Measurements from ENCODE around the gene MED16. TPM values are rescaled to one million over a fixed set of nuclear protein-coding genes. Genes with fewer than 3 reads are reported as not detected.

MED16 gene
- total and polyA plus RNA-seq, 2 of the 13 experiments (the other 11 are each of a cell fraction or from before 2014, with no cell fraction given) = 13.3 to 14.8 TPM

GRCh38 chr19:917323-918151, 24.6 kb upstream of the MED16 start, which contains the start of gene KISS1R (continued):
- TF ChIP-seq RNF219 (CRISPR knock-in tag; IDR thresholded peaks at IDR 0.05) (no peak; the same call in 1 of the 2 replicates), CC2D1A (CRISPR knock-in tag; IDR thresholded peaks at IDR 0.05) (no peak), ZHX2 (IDR thresholded peaks at IDR 0.05; ENCODE audit: low read depth) (peak; percentile 69), ZHX2 (CRISPR knock-in tag; IDR thresholded peaks at IDR 0.05; ENCODE audit: borderline replicate concordance) (0 out of 2 replicates have a peak, but pooled peaks have one; percentile 53), ZNF281 (CRISPR knock-in tag; IDR thresholded peaks at IDR 0.05; ENCODE audit: borderline replicate concordance) (no peak; the same call in 1 of the 2 replicates), ZNF598 (CRISPR knock-in tag; IDR thresholded peaks at IDR 0.05; ENCODE audit: borderline replicate concordance) (0 out of 2 replicates have a peak, but pooled peaks have one; percentile 31), BCL6 (CRISPR knock-in tag; IDR thresholded peaks at IDR 0.05) (no peak), ZNF562 (CRISPR knock-in tag; IDR thresholded peaks at IDR 0.05; ENCODE audit: borderline replicate concordance) (no peak), ZNF329 (CRISPR knock-in tag; IDR thresholded peaks at IDR 0.05; ENCODE audit: low read depth) (peak; percentile 89), ETV5 (CRISPR knock-in tag; IDR thresholded peaks at IDR 0.05; ENCODE audit: borderline replicate concordance) (peak; percentile 42)
- TF ChIP-seq, protein P1, sequence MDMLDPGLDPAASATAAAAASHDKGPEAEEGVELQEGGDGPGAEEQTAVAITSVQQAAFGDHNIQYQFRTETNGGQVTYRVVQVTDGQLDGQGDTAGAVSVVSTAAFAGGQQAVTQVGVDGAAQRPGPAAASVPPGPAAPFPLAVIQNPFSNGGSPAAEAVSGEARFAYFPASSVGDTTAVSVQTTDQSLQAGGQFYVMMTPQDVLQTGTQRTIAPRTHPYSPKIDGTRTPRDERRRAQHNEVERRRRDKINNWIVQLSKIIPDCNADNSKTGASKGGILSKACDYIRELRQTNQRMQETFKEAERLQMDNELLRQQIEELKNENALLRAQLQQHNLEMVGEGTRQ (IDR thresholded peaks at IDR 0.05; ENCODE audit: low read depth, low read length) = no peak
- TF ChIP-seq, protein P1 (CRISPR knock-in tag; IDR thresholded peaks at IDR 0.05; ENCODE audit: borderline replicate concordance) = no peak; the same call in 1 of the 2 replicates
- TF ChIP-seq, protein P2, sequence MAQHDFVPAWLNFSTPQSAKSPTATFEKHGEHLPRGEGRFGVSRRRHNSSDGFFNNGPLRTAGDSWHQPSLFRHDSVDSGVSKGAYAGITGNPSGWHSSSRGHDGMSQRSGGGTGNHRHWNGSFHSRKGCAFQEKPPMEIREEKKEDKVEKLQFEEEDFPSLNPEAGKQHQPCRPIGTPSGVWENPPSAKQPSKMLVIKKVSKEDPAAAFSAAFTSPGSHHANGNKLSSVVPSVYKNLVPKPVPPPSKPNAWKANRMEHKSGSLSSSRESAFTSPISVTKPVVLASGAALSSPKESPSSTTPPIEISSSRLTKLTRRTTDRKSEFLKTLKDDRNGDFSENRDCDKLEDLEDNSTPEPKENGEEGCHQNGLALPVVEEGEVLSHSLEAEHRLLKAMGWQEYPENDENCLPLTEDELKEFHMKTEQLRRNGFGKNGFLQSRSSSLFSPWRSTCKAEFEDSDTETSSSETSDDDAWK (CRISPR knock-in tag; IDR thresholded peaks at IDR 0.05) = no peak
